ENCODE results near the gene ZNF441. TPM values are rescaled to one million over a fixed set of nuclear protein-coding genes. Genes with fewer than 3 reads are reported as not detected.

The ZNF441 gene
- polyA plus RNA-seq, 10 donors: 5.5 to 9.4 (median 7.1) TPM

Other genes starting within 250 kb of the ZNF441 start
- 10 to 100 TPM; 29.7 to 48.4 (median 39.1) TPM for gene ECSIT, start 237.9 kb upstream of the ZNF441 start, polyA plus RNA-seq (ENCODE audit: insufficient read length in 10 of 10)
- gene CNN1, start 228.1 kb upstream of the ZNF441 start, polyA plus RNA-seq (ENCODE audit: insufficient read length in 10 of 10): 100 to 1,000 TPM in 6 of 10 donors, 10 to 100 TPM in 4; 63.4 to 203 (median 124) TPM
- gene ELOF1, start 207.8 kb upstream of the ZNF441 start, polyA plus RNA-seq (ENCODE audit: insufficient read length in 10 of 10): 10 to 100 TPM; 26.8 to 42.6 (median 31.7) TPM
- 1 to 10 TPM; 1.0 to 4.6 (median 2.4) TPM for gene ACP5, start 189.4 kb upstream of the ZNF441 start, polyA plus RNA-seq (ENCODE audit: insufficient read length in 10 of 10)
- gene ZNF627, start 169.5 kb upstream of the ZNF441 start, polyA plus RNA-seq (ENCODE audit: insufficient read length in 10 of 10): 10 to 100 TPM; 12.2 to 17.6 (median 14.3) TPM
- 1 to 10 TPM; 3.3 to 5.3 (median 4.5) TPM for gene ZNF823, start 28.1 kb upstream of the ZNF441 start, polyA plus RNA-seq (ENCODE audit: insufficient read length in 10 of 10)
- gene ZNF491, start 31.5 kb downstream of the ZNF441 start, polyA plus RNA-seq (ENCODE audit: insufficient read length in 10 of 10): 1 to 10 TPM; 1.9 to 5.4 (median 3.2) TPM
- gene ZNF440, start 47.3 kb downstream of the ZNF441 start, polyA plus RNA-seq (ENCODE audit: insufficient read length in 10 of 10): 1 to 10 TPM; 3.1 to 8.8 (median 6.0) TPM
- 1 to 10 TPM; 2.6 to 6.8 (median 4.9) TPM for gene ZNF439, start 81.7 kb downstream of the ZNF441 start, polyA plus RNA-seq (ENCODE audit: insufficient read length in 10 of 10)
- 1 to 10 TPM; 2.9 to 5.8 (median 4.1) TPM for gene ZNF69, start 120.8 kb downstream of the ZNF441 start, polyA plus RNA-seq (ENCODE audit: insufficient read length in 10 of 10)
- 10 to 100 TPM in 2 of 10 donors, 1 to 10 TPM in 8; 3.7 to 12.0 (median 7.1) TPM for gene ZNF700, start 158.1 kb downstream of the ZNF441 start, polyA plus RNA-seq (ENCODE audit: insufficient read length in 10 of 10)
- gene ZNF763, start 198.0 kb downstream of the ZNF441 start, polyA plus RNA-seq (ENCODE audit: insufficient read length in 10 of 10): 1 to 10 TPM; 1.0 to 2.4 (median 1.8) TPM

Measured in muscle of back (tissue), 10 donors.